ENCODE measurements around the gene HNRNPA1.
"Not testable (repeated sequence)": the region's sequence is repeated elsewhere in the genome, so short reads cannot be mapped to it uniquely, and the experiment has no call there.

DNA sequence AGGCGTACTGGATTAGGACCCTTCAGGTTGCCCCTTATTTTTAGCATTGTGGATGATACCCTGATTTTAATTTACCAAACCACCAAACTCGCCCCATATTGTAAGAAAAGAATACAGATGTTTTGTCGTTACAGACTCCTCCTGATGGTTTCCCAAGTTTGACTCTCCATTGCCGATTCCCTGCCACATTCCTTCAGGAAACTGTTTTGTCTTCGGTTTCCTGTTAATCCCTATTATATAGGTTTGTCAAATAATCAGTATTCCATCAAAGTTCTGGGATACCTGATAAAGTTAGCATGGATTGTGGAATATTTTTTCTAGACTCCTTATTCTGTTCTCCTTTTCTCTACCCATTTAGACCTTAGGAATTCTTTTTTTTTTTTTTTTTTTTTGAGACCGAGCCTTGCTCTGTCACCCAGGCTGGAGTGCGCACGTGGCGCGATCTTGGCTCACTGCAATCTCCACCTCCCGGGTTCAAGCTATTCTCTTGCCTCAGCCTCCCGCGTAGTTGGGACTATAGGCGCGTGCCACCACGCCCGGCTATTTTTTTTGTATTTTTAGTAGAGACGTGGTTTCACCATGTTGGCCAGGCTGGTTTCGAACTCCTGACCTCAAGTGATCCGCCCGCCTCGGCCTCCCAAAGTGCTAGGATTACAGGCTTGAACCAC, 45.0 kb downstream of the HNRNPA1 start:
- TF ChIP-seq, protein P1, sequence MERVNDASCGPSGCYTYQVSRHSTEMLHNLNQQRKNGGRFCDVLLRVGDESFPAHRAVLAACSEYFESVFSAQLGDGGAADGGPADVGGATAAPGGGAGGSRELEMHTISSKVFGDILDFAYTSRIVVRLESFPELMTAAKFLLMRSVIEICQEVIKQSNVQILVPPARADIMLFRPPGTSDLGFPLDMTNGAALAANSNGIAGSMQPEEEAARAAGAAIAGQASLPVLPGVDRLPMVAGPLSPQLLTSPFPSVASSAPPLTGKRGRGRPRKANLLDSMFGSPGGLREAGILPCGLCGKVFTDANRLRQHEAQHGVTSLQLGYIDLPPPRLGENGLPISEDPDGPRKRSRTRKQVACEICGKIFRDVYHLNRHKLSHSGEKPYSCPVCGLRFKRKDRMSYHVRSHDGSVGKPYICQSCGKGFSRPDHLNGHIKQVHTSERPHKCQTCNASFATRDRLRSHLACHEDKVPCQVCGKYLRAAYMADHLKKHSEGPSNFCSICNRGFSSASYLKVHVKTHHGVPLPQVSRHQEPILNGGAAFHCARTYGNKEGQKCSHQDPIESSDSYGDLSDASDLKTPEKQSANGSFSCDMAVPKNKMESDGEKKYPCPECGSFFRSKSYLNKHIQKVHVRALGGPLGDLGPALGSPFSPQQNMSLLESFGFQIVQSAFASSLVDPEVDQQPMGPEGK (CRISPR knock-in tag; IDR thresholded peaks at IDR 0.05; ENCODE audit: borderline replicate concordance) = not testable (repeated sequence)
- not testable (repeated sequence) for TF ChIP-seq TOX (CRISPR knock-in tag; IDR thresholded peaks at IDR 0.05; ENCODE audit: borderline replicate concordance); ZFP3 (CRISPR knock-in tag; IDR thresholded peaks at IDR 0.05); ZFP30 (CRISPR knock-in tag; IDR thresholded peaks at IDR 0.05); PPARA (CRISPR knock-in tag; IDR thresholded peaks at IDR 0.05; ENCODE audit: borderline replicate concordance); RARB (CRISPR knock-in tag; IDR thresholded peaks at IDR 0.05)
- TF ChIP-seq, protein P2, sequence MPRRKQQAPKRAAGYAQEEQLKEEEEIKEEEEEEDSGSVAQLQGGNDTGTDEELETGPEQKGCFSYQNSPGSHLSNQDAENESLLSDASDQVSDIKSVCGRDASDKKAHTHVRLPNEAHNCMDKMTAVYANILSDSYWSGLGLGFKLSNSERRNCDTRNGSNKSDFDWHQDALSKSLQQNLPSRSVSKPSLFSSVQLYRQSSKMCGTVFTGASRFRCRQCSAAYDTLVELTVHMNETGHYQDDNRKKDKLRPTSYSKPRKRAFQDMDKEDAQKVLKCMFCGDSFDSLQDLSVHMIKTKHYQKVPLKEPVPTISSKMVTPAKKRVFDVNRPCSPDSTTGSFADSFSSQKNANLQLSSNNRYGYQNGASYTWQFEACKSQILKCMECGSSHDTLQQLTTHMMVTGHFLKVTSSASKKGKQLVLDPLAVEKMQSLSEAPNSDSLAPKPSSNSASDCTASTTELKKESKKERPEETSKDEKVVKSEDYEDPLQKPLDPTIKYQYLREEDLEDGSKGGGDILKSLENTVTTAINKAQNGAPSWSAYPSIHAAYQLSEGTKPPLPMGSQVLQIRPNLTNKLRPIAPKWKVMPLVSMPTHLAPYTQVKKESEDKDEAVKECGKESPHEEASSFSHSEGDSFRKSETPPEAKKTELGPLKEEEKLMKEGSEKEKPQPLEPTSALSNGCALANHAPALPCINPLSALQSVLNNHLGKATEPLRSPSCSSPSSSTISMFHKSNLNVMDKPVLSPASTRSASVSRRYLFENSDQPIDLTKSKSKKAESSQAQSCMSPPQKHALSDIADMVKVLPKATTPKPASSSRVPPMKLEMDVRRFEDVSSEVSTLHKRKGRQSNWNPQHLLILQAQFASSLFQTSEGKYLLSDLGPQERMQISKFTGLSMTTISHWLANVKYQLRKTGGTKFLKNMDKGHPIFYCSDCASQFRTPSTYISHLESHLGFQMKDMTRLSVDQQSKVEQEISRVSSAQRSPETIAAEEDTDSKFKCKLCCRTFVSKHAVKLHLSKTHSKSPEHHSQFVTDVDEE (CRISPR knock-in tag; IDR thresholded peaks at IDR 0.05) = not testable (repeated sequence)
- TF ChIP-seq, protein P3, sequence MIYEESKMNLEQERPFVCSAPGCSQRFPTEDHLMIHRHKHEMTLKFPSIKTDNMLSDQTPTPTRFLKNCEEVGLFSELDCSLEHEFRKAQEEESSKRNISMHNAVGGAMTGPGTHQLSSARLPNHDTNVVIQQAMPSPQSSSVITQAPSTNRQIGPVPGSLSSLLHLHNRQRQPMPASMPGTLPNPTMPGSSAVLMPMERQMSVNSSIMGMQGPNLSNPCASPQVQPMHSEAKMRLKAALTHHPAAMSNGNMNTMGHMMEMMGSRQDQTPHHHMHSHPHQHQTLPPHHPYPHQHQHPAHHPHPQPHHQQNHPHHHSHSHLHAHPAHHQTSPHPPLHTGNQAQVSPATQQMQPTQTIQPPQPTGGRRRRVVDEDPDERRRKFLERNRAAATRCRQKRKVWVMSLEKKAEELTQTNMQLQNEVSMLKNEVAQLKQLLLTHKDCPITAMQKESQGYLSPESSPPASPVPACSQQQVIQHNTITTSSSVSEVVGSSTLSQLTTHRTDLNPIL (CRISPR knock-in tag; IDR thresholded peaks at IDR 0.05; ENCODE audit: low read depth) = not testable (repeated sequence)

Data from SK-N-SH treated with all-trans-retinoic acid at 6 μM for 48 hours (cell line).